ENCODE measurements around the gene HGF.

DNA sequence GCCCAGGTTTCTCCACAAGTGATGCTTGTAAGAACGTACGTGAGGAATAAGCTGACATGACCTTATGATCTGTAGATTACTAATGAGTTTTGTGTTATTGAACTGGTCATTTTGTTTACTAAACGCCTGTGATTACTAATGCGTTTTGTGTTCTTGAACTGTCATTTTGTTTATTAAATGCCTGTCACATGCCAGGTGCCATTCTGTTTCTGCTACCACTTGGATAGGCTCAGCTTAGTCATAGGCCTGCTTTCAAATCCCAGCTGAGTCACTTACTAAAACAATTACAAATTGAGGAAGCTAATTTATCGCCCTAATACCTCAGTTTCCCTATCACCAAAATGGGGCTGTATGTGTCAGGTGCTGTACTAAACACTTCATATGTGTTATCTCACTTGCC lies 4.7 kb upstream of the HGF start:
- TF ChIP-seq, protein P1, sequence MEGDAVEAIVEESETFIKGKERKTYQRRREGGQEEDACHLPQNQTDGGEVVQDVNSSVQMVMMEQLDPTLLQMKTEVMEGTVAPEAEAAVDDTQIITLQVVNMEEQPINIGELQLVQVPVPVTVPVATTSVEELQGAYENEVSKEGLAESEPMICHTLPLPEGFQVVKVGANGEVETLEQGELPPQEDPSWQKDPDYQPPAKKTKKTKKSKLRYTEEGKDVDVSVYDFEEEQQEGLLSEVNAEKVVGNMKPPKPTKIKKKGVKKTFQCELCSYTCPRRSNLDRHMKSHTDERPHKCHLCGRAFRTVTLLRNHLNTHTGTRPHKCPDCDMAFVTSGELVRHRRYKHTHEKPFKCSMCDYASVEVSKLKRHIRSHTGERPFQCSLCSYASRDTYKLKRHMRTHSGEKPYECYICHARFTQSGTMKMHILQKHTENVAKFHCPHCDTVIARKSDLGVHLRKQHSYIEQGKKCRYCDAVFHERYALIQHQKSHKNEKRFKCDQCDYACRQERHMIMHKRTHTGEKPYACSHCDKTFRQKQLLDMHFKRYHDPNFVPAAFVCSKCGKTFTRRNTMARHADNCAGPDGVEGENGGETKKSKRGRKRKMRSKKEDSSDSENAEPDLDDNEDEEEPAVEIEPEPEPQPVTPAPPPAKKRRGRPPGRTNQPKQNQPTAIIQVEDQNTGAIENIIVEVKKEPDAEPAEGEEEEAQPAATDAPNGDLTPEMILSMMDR (IDR thresholded peaks at IDR 0.05): no peak
- TF ChIP-seq POLR2AphosphoS5 (IDR thresholded peaks at IDR 0.05): no peak
- TF ChIP-seq EP300 (IDR thresholded peaks at IDR 0.05): no peak

Data from stomach (tissue), 4 donors.